Panc1 (cell line): Measurements from ENCODE around the gene TRIM66. TPM values are rescaled to one million over a fixed set of nuclear protein-coding genes. Genes with fewer than 3 reads are reported as not detected.

Experiments
- ATAC-seq: fragments of 200-7000 bp; cut with Tn5 transposase; 2 replicates; pipeline ENCODE4 v1.9.1; 2020; ENCODE audit warnings: mild to moderate bottlenecking, moderate library complexity
- BruUV-seq: library from RNA; stranded (reverse); fragments of 400-500 nt; replicated peaks from 2 replicates; lab custom pipeline; 2021; lab: Mats Ljungman, UMichigan
- CTCF ChIA-PET: fragments of 300-600 bp; sonication (Branson Sonifier 250); formaldehyde crosslinking; loops from one replicate; lab custom pipeline; 2022; ENCODE audit warnings: antibody characterized with exemption; lab: Charles Lee
- POLR2A ChIA-PET: fragments of 300-600 bp; sonication (Branson Sonifier 250); formaldehyde crosslinking; loops from one replicate; lab custom pipeline; 2022; ENCODE audit warnings: antibody characterized with exemption; lab: Charles Lee
- DNase-seq: peaks from one replicate; pipeline ENCODE4 v3.0.0-alpha.2; 2010; ENCODE audit warnings: low read depth, low spot score
- H3K27ac ChIP-seq: 2 replicates; pipeline ENCODE4 v1.5.1; 2011; ENCODE audit warnings: mild to moderate bottlenecking, low read length, inconsistent platforms
- H3K27me3 ChIP-seq: fragments of 200-500 bp; sonication (Bioruptor generic); 2 replicates; pipeline ENCODE4 v1.6.0; 2014; ENCODE audit warnings: low read length, inconsistent platforms; ENCODE audit not compliant: control insufficient read depth, insufficient read depth
- H3K36me3 ChIP-seq: fragments of 200-500 bp; sonication (Bioruptor generic); 2 replicates; pipeline ENCODE4 v1.5.1; 2014; ENCODE audit warnings: inconsistent platforms, mild to moderate bottlenecking, low read length, moderate library complexity; ENCODE audit not compliant: control insufficient read depth, insufficient read depth
- H3K4me1 ChIP-seq: 2 replicates; pipeline ENCODE4 v1.5.1; 2011; ENCODE audit warnings: inconsistent platforms, mild to moderate bottlenecking, low read length, moderate library complexity; ENCODE audit not compliant: control insufficient read depth, insufficient read depth
- H3K4me3 ChIP-seq, 2 experiments: 2 replicates each; pipeline ENCODE4 v1.5.1; 2011 to 2012; ENCODE audit warnings: low read depth in 2 of 2, low read length in 2 of 2, mild to moderate bottlenecking in 2 of 2, inconsistent platforms in 1 of 2, moderate library complexity in 1 of 2
- H3K9me3 ChIP-seq: fragments of 200-500 bp; sonication (Bioruptor generic); 2 replicates; pipeline ENCODE4 v1.5.1; 2014; ENCODE audit warnings: low read depth, mild to moderate bottlenecking, inconsistent platforms, low read length, moderate library complexity; ENCODE audit not compliant: control insufficient read depth, insufficient read depth
- POLR2AphosphoS5 ChIP-seq: IDR thresholded peaks from 2 replicates; pipeline ENCODE4 v1.6.1; 2012; ENCODE audit warnings: mild to moderate bottlenecking, low read depth, low read length, moderate library complexity
- SIN3A ChIP-seq: IDR thresholded peaks from 2 replicates; pipeline ENCODE4 v1.6.1; 2012; ENCODE audit warnings: low read depth, mild to moderate bottlenecking, low read length, moderate library complexity, borderline replicate concordance; ENCODE audit not compliant: insufficient read depth
- TCF7L2 ChIP-seq: IDR thresholded peaks from 2 replicates; pipeline ENCODE4 v1.6.1; 2011; ENCODE audit warnings: mild to moderate bottlenecking, low read depth, low read length, inconsistent platforms
- in situ Hi-C: cut with HindIII; loops from 2 replicates; pipeline ENCODE4 v1.10.0; 2016; ENCODE audit warnings: low sequenced_read_pairs, low pct_unique_long_range_greater_than_20kb
- intact Hi-C: fragments of 100-400 bp; cut with micrococcal nuclease; formaldehyde crosslinking; loops from one replicate; pipeline ENCODE4 v1.10.0; 2022; ENCODE audit not compliant: unreplicated experiment
- total RNA-seq: library from RNA; stranded (reverse); gene quantifications from one replicate; pipeline ENCODE4 v1.2.1, GENCODE V29; 2021; ENCODE audit not compliant: unreplicated experiment
- TF ChIP-seq, protein P1 (sequence below), 2 experiments: IDR thresholded peaks; 2 replicates each; pipeline ENCODE4 v1.6.1; 2011 to 2012; ENCODE audit warnings: low read depth in 2 of 2, control low read depth in 1 of 2, low read length in 1 of 2, mild to moderate bottlenecking in 1 of 2, moderate library complexity in 1 of 2; ENCODE audit not compliant: insufficient read depth in 1 of 2
- TF ChIP-seq, protein P2 (sequence below): fragments of 450-650 bp; IDR thresholded peaks from 2 replicates; pipeline ENCODE4 v1.5.1; 2017; ENCODE audit warnings: mild to moderate bottlenecking

Gene TRIM66
- total RNA-seq, 1 experiment from 2014 or later: 30.4 TPM

DNA sequence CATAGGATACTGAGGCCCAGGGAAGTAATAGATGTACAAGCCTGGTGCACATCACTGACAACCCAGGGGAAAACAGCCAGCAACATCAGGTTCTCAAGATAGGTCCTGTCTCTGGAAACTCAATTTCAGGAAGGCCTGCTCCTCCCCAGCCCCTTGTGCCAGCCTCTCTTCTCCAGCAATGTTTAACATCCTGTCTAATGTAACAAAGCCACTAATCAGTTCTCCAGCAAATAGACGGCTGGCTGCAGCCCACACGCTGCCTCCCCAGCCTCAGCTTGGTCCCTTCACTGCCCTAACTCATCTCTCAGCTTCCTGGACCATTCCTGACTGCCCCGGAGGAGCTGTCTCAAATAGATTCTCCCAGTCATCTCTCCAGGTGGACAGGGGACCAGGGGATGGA, 37.9 kb upstream of the TRIM66 start:
- Histone ChIP-seq H3K4me3 (no peak overlapping the region), H3K36me3 (no peaks in the 10 kb centered on the region; the same call in 1 of the 2 replicates), H3K27ac (no peak overlapping the region), H3K9me3 (no peaks in the 10 kb centered on the region), H3K4me1 (peaks cover 26% of the 10 kb centered on the region), H3K27me3 (no peaks in the 10 kb centered on the region)
- intact Hi-C loops: no loop called here
- in situ Hi-C loops: no loop called here
- DNase-seq (no peak), ATAC-seq (no peak)
- POLR2A ChIA-PET: interaction anchor here (0.5 to 0.6 kb wide), 2 partner anchors 90 to 150 kb away, joined by 3 to 5 read pairs; no protein-coding TSS in a partner anchor
- CTCF ChIA-PET: no interaction called here
- TF ChIP-seq POLR2AphosphoS5 (no peak), SIN3A (no peak), TCF7L2 (no peak)
- TF ChIP-seq, protein P1, sequence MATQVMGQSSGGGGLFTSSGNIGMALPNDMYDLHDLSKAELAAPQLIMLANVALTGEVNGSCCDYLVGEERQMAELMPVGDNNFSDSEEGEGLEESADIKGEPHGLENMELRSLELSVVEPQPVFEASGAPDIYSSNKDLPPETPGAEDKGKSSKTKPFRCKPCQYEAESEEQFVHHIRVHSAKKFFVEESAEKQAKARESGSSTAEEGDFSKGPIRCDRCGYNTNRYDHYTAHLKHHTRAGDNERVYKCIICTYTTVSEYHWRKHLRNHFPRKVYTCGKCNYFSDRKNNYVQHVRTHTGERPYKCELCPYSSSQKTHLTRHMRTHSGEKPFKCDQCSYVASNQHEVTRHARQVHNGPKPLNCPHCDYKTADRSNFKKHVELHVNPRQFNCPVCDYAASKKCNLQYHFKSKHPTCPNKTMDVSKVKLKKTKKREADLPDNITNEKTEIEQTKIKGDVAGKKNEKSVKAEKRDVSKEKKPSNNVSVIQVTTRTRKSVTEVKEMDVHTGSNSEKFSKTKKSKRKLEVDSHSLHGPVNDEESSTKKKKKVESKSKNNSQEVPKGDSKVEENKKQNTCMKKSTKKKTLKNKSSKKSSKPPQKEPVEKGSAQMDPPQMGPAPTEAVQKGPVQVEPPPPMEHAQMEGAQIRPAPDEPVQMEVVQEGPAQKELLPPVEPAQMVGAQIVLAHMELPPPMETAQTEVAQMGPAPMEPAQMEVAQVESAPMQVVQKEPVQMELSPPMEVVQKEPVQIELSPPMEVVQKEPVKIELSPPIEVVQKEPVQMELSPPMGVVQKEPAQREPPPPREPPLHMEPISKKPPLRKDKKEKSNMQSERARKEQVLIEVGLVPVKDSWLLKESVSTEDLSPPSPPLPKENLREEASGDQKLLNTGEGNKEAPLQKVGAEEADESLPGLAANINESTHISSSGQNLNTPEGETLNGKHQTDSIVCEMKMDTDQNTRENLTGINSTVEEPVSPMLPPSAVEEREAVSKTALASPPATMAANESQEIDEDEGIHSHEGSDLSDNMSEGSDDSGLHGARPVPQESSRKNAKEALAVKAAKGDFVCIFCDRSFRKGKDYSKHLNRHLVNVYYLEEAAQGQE (IDR thresholded peaks at IDR 0.05; ENCODE audit: insufficient read depth in 1 of 2, low read depth in 2 of 2, low read length in 1 of 2): no peak
- TF ChIP-seq, protein P2, sequence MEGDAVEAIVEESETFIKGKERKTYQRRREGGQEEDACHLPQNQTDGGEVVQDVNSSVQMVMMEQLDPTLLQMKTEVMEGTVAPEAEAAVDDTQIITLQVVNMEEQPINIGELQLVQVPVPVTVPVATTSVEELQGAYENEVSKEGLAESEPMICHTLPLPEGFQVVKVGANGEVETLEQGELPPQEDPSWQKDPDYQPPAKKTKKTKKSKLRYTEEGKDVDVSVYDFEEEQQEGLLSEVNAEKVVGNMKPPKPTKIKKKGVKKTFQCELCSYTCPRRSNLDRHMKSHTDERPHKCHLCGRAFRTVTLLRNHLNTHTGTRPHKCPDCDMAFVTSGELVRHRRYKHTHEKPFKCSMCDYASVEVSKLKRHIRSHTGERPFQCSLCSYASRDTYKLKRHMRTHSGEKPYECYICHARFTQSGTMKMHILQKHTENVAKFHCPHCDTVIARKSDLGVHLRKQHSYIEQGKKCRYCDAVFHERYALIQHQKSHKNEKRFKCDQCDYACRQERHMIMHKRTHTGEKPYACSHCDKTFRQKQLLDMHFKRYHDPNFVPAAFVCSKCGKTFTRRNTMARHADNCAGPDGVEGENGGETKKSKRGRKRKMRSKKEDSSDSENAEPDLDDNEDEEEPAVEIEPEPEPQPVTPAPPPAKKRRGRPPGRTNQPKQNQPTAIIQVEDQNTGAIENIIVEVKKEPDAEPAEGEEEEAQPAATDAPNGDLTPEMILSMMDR: no peak
- BruUV-seq: no TSS peak

DNA sequence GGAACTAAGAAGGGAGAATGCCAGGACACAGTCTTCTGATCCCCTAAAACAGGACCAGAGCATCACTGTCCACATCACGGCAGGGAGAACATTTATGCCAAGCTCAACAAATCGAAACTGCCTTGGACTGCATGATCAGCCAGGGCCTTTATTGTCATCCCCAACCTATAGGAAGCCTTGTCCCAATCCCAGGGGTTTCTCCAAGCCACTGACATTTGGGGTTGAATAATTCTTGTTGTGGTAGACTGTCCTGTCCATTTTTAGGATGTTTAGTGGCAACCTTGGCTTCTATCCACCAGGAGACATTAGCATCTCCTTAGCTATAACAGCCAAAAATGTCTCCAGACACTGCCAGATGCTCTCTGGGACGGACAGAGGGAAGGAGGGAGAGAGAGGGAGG, 37.3 kb upstream of the TRIM66 start:
- Histone ChIP-seq H3K36me3 (no peaks in the 10 kb centered on the region; the same call in 1 of the 2 replicates), H3K4me1 (peaks cover 26% of the 10 kb centered on the region), H3K27ac (no peak overlapping the region; the same call in 1 of the 2 replicates), H3K27me3 (no peaks in the 10 kb centered on the region), H3K4me3 (no peak overlapping the region), H3K9me3 (no peaks in the 10 kb centered on the region)
- BruUV-seq: no TSS peak
- CTCF ChIA-PET: no interaction called here
- POLR2A ChIA-PET: interaction anchor here (0.6 kb wide), 1 partner anchor 90 kb away, joined by 5 read pairs; no protein-coding TSS in a partner anchor
- TF ChIP-seq SIN3A (no peak), TCF7L2 (no peak), POLR2AphosphoS5 (no peak)
- TF ChIP-seq, protein P2: no peak
- TF ChIP-seq, protein P1 (IDR thresholded peaks at IDR 0.05; ENCODE audit: insufficient read depth in 1 of 2, low read depth in 2 of 2, low read length in 1 of 2): no peak
- intact Hi-C loops: no loop called here
- ATAC-seq (peak; percentile 42), DNase-seq (no peak)
- in situ Hi-C loops: no loop called here
